H1 (cell line): ENCODE data around the gene EEPD1. TPM values are rescaled to one million over a fixed set of nuclear protein-coding genes. Genes with fewer than 3 reads are reported as not detected.

Experiments
- E2F6 ChIP-seq: IDR thresholded peaks from 2 replicates; pipeline ENCODE4 v1.6.1; 2012; ENCODE audit warnings: inconsistent platforms
- EP300 ChIP-seq, 2 experiments: IDR thresholded peaks; 1 replicate in 1 of 2; 2 replicates in 1 of 2; pipeline ENCODE4 v1.6.1; 2011 to 2012; ENCODE audit warnings: low read depth in 2 of 2, low read length in 2 of 2, mild to moderate bottlenecking in 2 of 2, borderline replicate concordance in 1 of 2, inconsistent platforms in 1 of 2, moderate library complexity in 1 of 2
- MAFK ChIP-seq: IDR thresholded peaks from 2 replicates; pipeline ENCODE4 v1.6.1; 2012; ENCODE audit warnings: low read depth, mild to moderate bottlenecking, improper control_type of control experiment, low read length
- RNF2 ChIP-seq: fragments of 200-900, 300-1000 bp; sonication (generic); IDR thresholded peaks from 2 replicates; pipeline ENCODE4 v1.7.1; 2016; ENCODE audit warnings: borderline replicate concordance, low read depth, mild to moderate bottlenecking, antibody characterized with exemption, low read length; ENCODE audit not compliant: poor library complexity, severe bottlenecking; ENCODE audit errors: missing control alignments
- polyA plus RNA-seq, 7 experiments: library from polyadenylated mRNA; depleted of rRNA in 3 of 7; stranded (reverse) in 5 of 7; unstranded in 2 of 7; fragments of >200 nt in 5 of 7; fragments of 200-250 nt in 2 of 7; gene quantifications; 1 replicate in 5 of 7; 2 replicates in 1 of 7; 4 replicates in 1 of 7; pipeline versions ENCODE4 v1.2.1 to v1.2.3, GENCODE V29; 2011 to 2013; ENCODE audit warnings: missing spikeins in 2 of 7, mixed read lengths in 2 of 7
- total RNA-seq: library from RNA; stranded (reverse); fragmentation: NEBNext Ultra II Directional; extraction: Animal tissue kit (Norgen Biotek cat#: 25700); gene quantifications from 2 replicates; pipeline ENCODE4 v1.2.1, GENCODE V29; 2021

The EEPD1 gene
- total and polyA plus RNA-seq, 2 of the 8 experiments (the other 6 are each of a cell fraction or from before 2014, with no cell fraction given) = 3.1 to 7.8 TPM

GRCh38 chr7:36224934-36225858, 72.1 kb downstream of the EEPD1 start (continued):
- TF ChIP-seq E2F6 (no peak), MAFK (no peak), RNF2 (no peak), EP300 (IDR thresholded peaks at IDR 0.05; ENCODE audit: borderline replicate concordance in 1 of 2, low read depth in 2 of 2, low read length in 2 of 2) (no peak)
